ENCODE data around the gene OTX2.

DNA sequence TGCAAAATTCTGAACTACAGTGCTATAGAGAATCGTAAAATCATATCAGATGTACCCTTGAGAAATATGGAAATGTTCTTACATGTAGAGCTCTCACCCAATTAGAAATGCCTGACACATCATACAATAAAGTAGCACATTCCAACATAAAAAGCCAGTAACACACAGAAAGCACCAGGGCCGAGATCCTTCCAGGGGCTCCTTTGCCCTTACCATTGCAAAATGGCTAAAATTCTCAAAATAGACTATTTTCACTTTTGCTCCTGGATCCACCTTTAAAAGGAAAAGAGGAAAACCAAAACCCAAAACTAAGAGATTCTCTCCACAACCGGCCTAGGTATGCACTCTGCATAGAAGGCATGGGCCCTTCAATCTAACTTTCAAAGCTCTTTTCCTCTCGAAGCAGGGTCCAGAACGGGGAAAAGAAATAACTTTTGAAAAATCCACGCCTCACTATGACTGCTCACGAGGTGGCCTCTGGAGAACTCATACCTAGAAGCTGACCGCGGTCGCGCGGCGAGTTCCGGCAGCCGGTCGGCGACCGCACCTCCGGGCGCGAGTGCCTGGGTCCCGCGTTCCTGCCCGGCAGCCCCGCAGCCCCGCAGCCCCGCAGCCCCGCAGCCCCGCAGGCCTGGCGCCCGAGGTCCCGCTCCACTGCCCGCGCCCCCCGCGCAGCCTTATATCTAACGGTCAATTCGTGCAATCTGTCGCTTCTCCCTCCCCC is 2.7 kb downstream of the OTX2 start:
- TF ChIP-seq POLR2A (IDR thresholded peaks at IDR 0.05) = no peak
- TF ChIP-seq, protein P1, sequence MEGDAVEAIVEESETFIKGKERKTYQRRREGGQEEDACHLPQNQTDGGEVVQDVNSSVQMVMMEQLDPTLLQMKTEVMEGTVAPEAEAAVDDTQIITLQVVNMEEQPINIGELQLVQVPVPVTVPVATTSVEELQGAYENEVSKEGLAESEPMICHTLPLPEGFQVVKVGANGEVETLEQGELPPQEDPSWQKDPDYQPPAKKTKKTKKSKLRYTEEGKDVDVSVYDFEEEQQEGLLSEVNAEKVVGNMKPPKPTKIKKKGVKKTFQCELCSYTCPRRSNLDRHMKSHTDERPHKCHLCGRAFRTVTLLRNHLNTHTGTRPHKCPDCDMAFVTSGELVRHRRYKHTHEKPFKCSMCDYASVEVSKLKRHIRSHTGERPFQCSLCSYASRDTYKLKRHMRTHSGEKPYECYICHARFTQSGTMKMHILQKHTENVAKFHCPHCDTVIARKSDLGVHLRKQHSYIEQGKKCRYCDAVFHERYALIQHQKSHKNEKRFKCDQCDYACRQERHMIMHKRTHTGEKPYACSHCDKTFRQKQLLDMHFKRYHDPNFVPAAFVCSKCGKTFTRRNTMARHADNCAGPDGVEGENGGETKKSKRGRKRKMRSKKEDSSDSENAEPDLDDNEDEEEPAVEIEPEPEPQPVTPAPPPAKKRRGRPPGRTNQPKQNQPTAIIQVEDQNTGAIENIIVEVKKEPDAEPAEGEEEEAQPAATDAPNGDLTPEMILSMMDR (IDR thresholded peaks at IDR 0.05) = no peak
- no peak for TF ChIP-seq EP300 (IDR thresholded peaks at IDR 0.05)
